Neural cell (in vitro differentiated cells): ENCODE data around the gene DDC. TPM values are rescaled to one million over a fixed set of nuclear protein-coding genes. Genes with fewer than 3 reads are reported as not detected.

Experiments
- H2AFZ ChIP-seq: fragments of 200-600, 300-800 bp; sonication (generic), shearing (Covaris generic); 2 replicates; pipeline ENCODE4 v1.6.0; 2014; ENCODE audit warnings: low read depth, mild to moderate bottlenecking, antibody characterized with exemption, low read length, moderate library complexity
- H3F3A ChIP-seq: fragments of 200-600 bp; shearing (Covaris generic); 2 replicates; pipeline ENCODE4 v1.6.1; 2016; ENCODE audit warnings: mild to moderate bottlenecking, moderate library complexity, mixed read lengths, antibody characterized with exemption, low read length; ENCODE audit not compliant: insufficient read depth, poor library complexity, severe bottlenecking
- H3K27ac ChIP-seq: fragments of 200-600, 300-800 bp; sonication (generic), shearing (Covaris generic); 2 replicates; pipeline ENCODE4 v1.5.1; 2014; ENCODE audit warnings: mild to moderate bottlenecking, low read length, moderate library complexity
- H3K27me3 ChIP-seq: fragments of 300-800, 200-600 bp; sonication (generic), shearing (Covaris generic); 2 replicates; pipeline ENCODE4 v1.6.0; 2014; ENCODE audit warnings: mild to moderate bottlenecking, low read depth, low read length, moderate library complexity; ENCODE audit not compliant: insufficient read depth
- H3K36me3 ChIP-seq: fragments of 300-800, 200-600 bp; sonication (generic), shearing (Covaris generic); 2 replicates; pipeline ENCODE4 v1.5.1; 2014; ENCODE audit warnings: mild to moderate bottlenecking, antibody characterized with exemption, low read length, moderate library complexity; ENCODE audit not compliant: insufficient read depth
- H3K4me2 ChIP-seq: fragments of 300-800, 200-600 bp; sonication (generic), shearing (Covaris generic); 2 replicates; pipeline ENCODE4 v1.6.0; 2014; ENCODE audit warnings: mild to moderate bottlenecking, low read length
- H3K4me3 ChIP-seq: fragments of 300-800, 200-600 bp; sonication (generic), shearing (Covaris generic); 2 replicates; pipeline ENCODE4 v1.5.1; 2014; ENCODE audit warnings: mild to moderate bottlenecking, low read length, moderate library complexity
- H3K79me2 ChIP-seq: fragments of 200-600 bp; shearing (Covaris generic); replicated peaks from 2 replicates; pipeline ENCODE4 v1.6.0; 2014; ENCODE audit warnings: mild to moderate bottlenecking, low read length, moderate library complexity; ENCODE audit not compliant: insufficient read depth
- H3K9ac ChIP-seq: fragments of 300-800, 200-600 bp; sonication (generic), shearing (Covaris generic); 2 replicates; pipeline ENCODE4 v1.6.1; 2016; ENCODE audit warnings: mild to moderate bottlenecking, low read length, mixed read lengths
- H3K9me2 ChIP-seq: fragments of 200-600 bp; shearing (Covaris generic); 2 replicates; pipeline ENCODE4 v1.6.1; 2016; ENCODE audit warnings: mild to moderate bottlenecking, low read length, mixed read lengths; ENCODE audit not compliant: insufficient read depth
- H3K9me3 ChIP-seq: fragments of 200-600, 300-800 bp; sonication (generic), shearing (Covaris generic); 2 replicates; pipeline ENCODE4 v1.6.1; 2016; ENCODE audit warnings: mild to moderate bottlenecking, mixed run types, low read length, moderate library complexity, mixed read lengths
- H4K20me1 ChIP-seq: fragments of 200-600 bp; shearing (Covaris generic); 2 replicates; pipeline ENCODE4 v1.6.1; 2016; ENCODE audit warnings: mild to moderate bottlenecking, mixed run types; ENCODE audit not compliant: insufficient read depth
- CTCF ChIP-seq: fragments of 450-650 bp; IDR thresholded peaks from 2 replicates; pipeline ENCODE4 v1.5.1; 2014; ENCODE audit warnings: antibody characterized with exemption, mild to moderate bottlenecking, moderate library complexity; ENCODE audit not compliant: poor library complexity, severe bottlenecking
- EP300 ChIP-seq: fragments of 450-650 bp; conservative IDR thresholded peaks from 2 replicates; pipeline ENCODE4 v1.6.1; 2014; ENCODE audit warnings: antibody characterized with exemption, mild to moderate bottlenecking, moderate library complexity; ENCODE audit not compliant: poor library complexity, severe bottlenecking
- EZH2 ChIP-seq: fragments of 200-600, 300-800 bp; shearing (Covaris generic), sonication (generic); IDR thresholded peaks from 2 replicates; pipeline ENCODE4 v1.6.1; 2014; ENCODE audit warnings: antibody characterized with exemption, low read length, borderline replicate concordance, mild to moderate bottlenecking; ENCODE audit not compliant: insufficient read depth, poor library complexity, severe bottlenecking
- MXI1 ChIP-seq: fragments of 450-650 bp; conservative IDR thresholded peaks from 2 replicates; pipeline ENCODE4 v1.6.1; 2014; ENCODE audit warnings: antibody characterized with exemption, mild to moderate bottlenecking; ENCODE audit not compliant: poor library complexity, severe bottlenecking
- POLR2AphosphoS5 ChIP-seq: IDR thresholded peaks from 2 replicates; pipeline ENCODE4 v1.6.1; 2012
- RAD21 ChIP-seq: fragments of 450-650 bp; conservative IDR thresholded peaks from 2 replicates; pipeline ENCODE4 v1.6.1; 2014; ENCODE audit warnings: antibody characterized with exemption, mild to moderate bottlenecking, moderate library complexity
- REST ChIP-seq: IDR thresholded peaks from 2 replicates; pipeline ENCODE4 v1.6.1; 2012; ENCODE audit warnings: borderline replicate concordance
- SMC3 ChIP-seq: fragments of 450-650 bp; conservative IDR thresholded peaks from 2 replicates; pipeline ENCODE4 v1.6.1; 2014; ENCODE audit warnings: antibody characterized with exemption, mild to moderate bottlenecking, moderate library complexity; ENCODE audit not compliant: poor library complexity
- TAF1 ChIP-seq: IDR thresholded peaks from 2 replicates; pipeline ENCODE4 v1.6.1; 2012; ENCODE audit warnings: low read depth
- polyA plus RNA-seq: library from polyadenylated mRNA; depleted of rRNA; stranded (reverse); fragments of >200 nt; gene quantifications from 2 replicates; pipeline ENCODE4 v1.2.3, GENCODE V29; 2014

DDC gene
- polyA plus RNA-seq, 1 donor from 2014 or later, result 42.9 TPM

GRCh38 chr7:50595491-50596102, 30.4 kb upstream of the DDC start:
- Histone ChIP-seq H3K36me3 (no peaks in the 10 kb centered on the region), H3K27ac (peak overlapping the region; percentile 22), H3K4me3 (no peak overlapping the region), H3K79me2 (no peaks in the 10 kb centered on the region), H3K9me3 (no peaks in the 10 kb centered on the region), H3K4me2 (no peak overlapping the region), H3K9ac (no peak overlapping the region), H3K9me2 (no peaks in the 10 kb centered on the region), H4K20me1 (no peaks in the 10 kb centered on the region), H3F3A (no peaks in the 10 kb centered on the region), H2AFZ (no peak overlapping the region), H3K27me3 (no peaks in the 10 kb centered on the region)
- TF ChIP-seq EP300, result no peak
- no peak for TF ChIP-seq EZH2
- TF ChIP-seq POLR2AphosphoS5, result no peak
- peak; percentile 65 for TF ChIP-seq CTCF
- TF ChIP-seq TAF1, result no peak
- TF ChIP-seq MXI1, result no peak
- no peak for TF ChIP-seq REST
- TF ChIP-seq SMC3, result peak; percentile 37
- TF ChIP-seq RAD21, result peak; percentile 61

GRCh38 chr7:50594734-50595485, 29.7 kb upstream of the DDC start:
- H3K9me2 ChIP-seq, result no peaks in the 10 kb centered on the region
- no peaks in the 10 kb centered on the region for H3K9me3 ChIP-seq
- no peak for TF ChIP-seq CTCF
- no peak for TF ChIP-seq TAF1
- no peak for TF ChIP-seq POLR2AphosphoS5
- TF ChIP-seq SMC3, result no peak
- no peak for TF ChIP-seq RAD21
- TF ChIP-seq MXI1, result no peak
- no peak for TF ChIP-seq EP300
- TF ChIP-seq EZH2, result no peak
- TF ChIP-seq REST, result no peak

More at GRCh38 chr7:50594734-50595485, 29.7 kb upstream of the DDC start:
- H3K27ac ChIP-seq, result peak overlapping the region; percentile 22
- H3K9ac ChIP-seq, result no peak overlapping the region
- no peaks in the 10 kb centered on the region for H4K20me1 ChIP-seq
- no peak overlapping the region for H3K4me3 ChIP-seq
- H2AFZ ChIP-seq, result no peak overlapping the region
- no peaks in the 10 kb centered on the region for H3K27me3 ChIP-seq
- no peaks in the 10 kb centered on the region for H3F3A ChIP-seq
- no peak overlapping the region for H3K4me2 ChIP-seq
- no peaks in the 10 kb centered on the region for H3K36me3 ChIP-seq
- H3K79me2 ChIP-seq, result no peaks in the 10 kb centered on the region
